Measurements from ENCODE around the gene SGMS1. TPM values are rescaled to one million over a fixed set of nuclear protein-coding genes. Genes with fewer than 3 reads are reported as not detected.

The SGMS1 gene
- total RNA-seq, 1 experiment from 2014 or later, result 20.4 TPM

DNA sequence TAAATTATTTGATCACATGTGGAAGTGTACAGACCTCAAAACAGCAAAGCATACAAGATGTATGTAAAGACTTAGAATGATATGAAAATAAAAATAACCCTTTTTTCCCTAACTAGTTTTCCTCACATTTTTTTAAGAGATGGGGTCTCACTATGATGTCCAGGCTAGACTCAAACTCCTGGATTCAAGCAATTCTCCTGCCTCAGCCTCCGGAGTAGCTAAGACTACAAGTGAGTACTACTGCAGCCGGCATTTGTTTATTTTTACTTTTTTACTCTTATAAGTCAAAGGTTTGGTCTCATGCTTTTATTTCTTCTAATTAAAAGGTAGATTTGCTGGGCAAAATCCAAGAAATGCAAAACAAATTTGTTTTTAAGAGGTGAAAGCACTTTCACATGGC lies 248.0 kb downstream of the SGMS1 start:
- Mint-ChIP-seq H3K4me1 (no peaks in the 10 kb centered on the region), H3K36me3 (ENCODE audit: insufficient read depth in 1 of 3, low read depth in 3 of 3) (peaks cover 4 to 20% (median 10%) of the 10 kb centered on the region in 3 experiments; a peak in 5 of 7 replicates), H3K4me3 (no peak overlapping the region), H3K27me3 (ENCODE audit: low read depth) (no peaks in the 10 kb centered on the region), H3K27ac (no peak overlapping the region), H3K9me3 (peaks cover 0 to 4% of the 10 kb centered on the region in 2 experiments; a peak in 3 of 5 replicates)
- no peak overlapping the region for H2BK5ac ChIP-seq (ENCODE audit: insufficient read length, low read length)
- no peaks in the 10 kb centered on the region for H3K27me3 ChIP-seq (ENCODE audit: insufficient read depth, low read length)
- no peak overlapping the region for H2BK12ac ChIP-seq (ENCODE audit: insufficient read length, low read depth, low read length)
- H3K23me2 ChIP-seq (ENCODE audit: insufficient read length, low read depth, low read length, poor library complexity, severe bottlenecking), result no peaks in the 10 kb centered on the region
- WGBS (ENCODE audit: extremely low coverage, insufficient read length, low lambda C conversion rate), result no CpG with 5 or more reads among the region's 2 CpGs
- no peak overlapping the region for H2AFZ ChIP-seq (ENCODE audit: low read length)
- no peak overlapping the region for H3K27ac ChIP-seq (ENCODE audit: insufficient read length, low read depth, low read length)
- H4K5ac ChIP-seq (ENCODE audit: insufficient read length, low read depth, low read length), result no peak overlapping the region
- H3K9ac ChIP-seq (ENCODE audit: extremely low read depth, insufficient read length, low read length), result no peak overlapping the region
- no peaks in the 10 kb centered on the region for H4K20me1 ChIP-seq (ENCODE audit: control insufficient read depth, insufficient read depth, insufficient read length)
- no peak overlapping the region for H4K91ac ChIP-seq (ENCODE audit: insufficient read length, low read depth, low read length)
- H3K4me2 ChIP-seq (ENCODE audit: insufficient read depth, insufficient read length, low read length), result no peak overlapping the region
- no peaks in the 10 kb centered on the region for H3K79me2 ChIP-seq (ENCODE audit: insufficient read depth, low read length)
- TF ChIP-seq, protein P1, sequence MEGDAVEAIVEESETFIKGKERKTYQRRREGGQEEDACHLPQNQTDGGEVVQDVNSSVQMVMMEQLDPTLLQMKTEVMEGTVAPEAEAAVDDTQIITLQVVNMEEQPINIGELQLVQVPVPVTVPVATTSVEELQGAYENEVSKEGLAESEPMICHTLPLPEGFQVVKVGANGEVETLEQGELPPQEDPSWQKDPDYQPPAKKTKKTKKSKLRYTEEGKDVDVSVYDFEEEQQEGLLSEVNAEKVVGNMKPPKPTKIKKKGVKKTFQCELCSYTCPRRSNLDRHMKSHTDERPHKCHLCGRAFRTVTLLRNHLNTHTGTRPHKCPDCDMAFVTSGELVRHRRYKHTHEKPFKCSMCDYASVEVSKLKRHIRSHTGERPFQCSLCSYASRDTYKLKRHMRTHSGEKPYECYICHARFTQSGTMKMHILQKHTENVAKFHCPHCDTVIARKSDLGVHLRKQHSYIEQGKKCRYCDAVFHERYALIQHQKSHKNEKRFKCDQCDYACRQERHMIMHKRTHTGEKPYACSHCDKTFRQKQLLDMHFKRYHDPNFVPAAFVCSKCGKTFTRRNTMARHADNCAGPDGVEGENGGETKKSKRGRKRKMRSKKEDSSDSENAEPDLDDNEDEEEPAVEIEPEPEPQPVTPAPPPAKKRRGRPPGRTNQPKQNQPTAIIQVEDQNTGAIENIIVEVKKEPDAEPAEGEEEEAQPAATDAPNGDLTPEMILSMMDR (conservative IDR thresholded peaks at IDR 0.05), result no peak
- no peak overlapping the region for H2BK20ac ChIP-seq (ENCODE audit: low read depth, low read length, poor library complexity, severe bottlenecking)
- no peak overlapping the region for H3K23ac ChIP-seq (ENCODE audit: insufficient read length, low read depth, low read length)
- H3K4ac ChIP-seq (ENCODE audit: low read depth, low read length), result no peak overlapping the region
- H4K8ac ChIP-seq (replicated peaks; ENCODE audit: insufficient read length, low read depth, low read length), result no peak overlapping the region
- no peaks in the 10 kb centered on the region for H3K79me1 ChIP-seq (ENCODE audit: insufficient read depth, low read depth, low read length, poor library complexity, severe bottlenecking)
- DNase-seq, result no peak
- H3K18ac ChIP-seq (ENCODE audit: insufficient read length, low read depth, low read length), result no peak overlapping the region
- no peak overlapping the region for H2BK120ac ChIP-seq (ENCODE audit: low read depth, low read length, poor library complexity, severe bottlenecking)
- no peak overlapping the region for H2AK5ac ChIP-seq (ENCODE audit: insufficient read length, low read length)
- H3K56ac ChIP-seq (ENCODE audit: insufficient read length, low read depth, low read length), result no peak overlapping the region
- H3K9me3 ChIP-seq (ENCODE audit: control insufficient read depth, low read depth, low read length), result no peaks in the 10 kb centered on the region
- no peak overlapping the region for H2BK15ac ChIP-seq (ENCODE audit: low read depth, low read length)
- H3T11ph ChIP-seq (ENCODE audit: low read length), result no peak overlapping the region
- H3K4me1 ChIP-seq (ENCODE audit: insufficient read depth, low read length), result no peaks in the 10 kb centered on the region
- no peak overlapping the region for H3K14ac ChIP-seq (ENCODE audit: insufficient read depth, low read length)
